GM18861 (cell line): ENCODE measurements around the gene KRTAP10-4.

ENCODE experiments used
- ATAC-seq: cut with Tn5 transposase; IDR thresholded peaks from one replicate; pipeline ENCODE4 v1.9.1; 2021; ENCODE audit not compliant: unreplicated experiment

The KRTAP10-4 gene

GRCh38 chr21:44615466-44615865, 41.9 kb downstream of the KRTAP10-4 start:
- ATAC-seq = no peak

GRCh38 chr21:44615911-44616590, 42.5 kb downstream of the KRTAP10-4 start:
- no peak for ATAC-seq

DNA sequence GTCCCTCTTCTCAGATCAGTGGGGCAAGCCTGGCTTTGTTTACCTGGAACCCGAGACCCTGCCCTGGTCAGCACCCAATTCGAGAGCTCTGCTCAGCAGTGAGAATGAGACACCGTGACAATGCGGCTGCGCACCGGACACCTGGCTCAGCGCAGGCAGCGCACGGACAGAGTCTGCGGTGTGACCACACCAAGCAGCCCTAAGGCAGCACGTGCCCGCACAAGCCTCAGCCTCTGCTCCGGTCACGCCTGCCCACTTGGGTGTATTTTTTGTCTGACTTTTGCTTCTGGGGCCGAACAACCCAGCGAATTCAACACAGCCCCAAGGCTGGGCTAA, 43.0 kb downstream of the KRTAP10-4 start:
- ATAC-seq = no peak

- no peak for ATAC-seq
These were observed 43.6 kb downstream of the KRTAP10-4 start for GRCh38 chr21:44617071-44617501.

DNA sequence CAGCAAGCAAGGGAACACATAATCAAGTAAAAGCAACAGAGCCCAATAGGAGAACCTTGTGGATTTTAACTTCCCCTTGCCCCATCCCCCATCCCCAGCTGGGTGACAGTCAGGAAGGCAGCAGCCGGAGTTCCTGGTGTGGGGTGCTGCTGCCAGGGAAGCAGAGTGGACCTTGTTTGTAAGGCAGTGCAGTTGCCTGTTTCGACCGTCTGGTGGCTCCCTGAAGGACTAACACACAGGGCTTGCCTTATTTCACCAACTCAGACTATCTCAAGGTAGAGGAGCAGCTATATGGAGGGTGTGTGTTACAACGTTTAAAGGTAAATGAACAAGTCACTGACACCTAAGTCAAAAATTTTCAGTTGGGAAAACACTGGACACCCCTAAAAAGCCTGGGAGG, 45.0 kb downstream of the KRTAP10-4 start:
- no peak for ATAC-seq

- ATAC-seq = no peak
These were observed 45.4 kb downstream of the KRTAP10-4 start for GRCh38 chr21:44618909-44619308.

- ATAC-seq = no peak
These were observed 46.4 kb downstream of the KRTAP10-4 start for GRCh38 chr21:44619886-44620285.

DNA sequence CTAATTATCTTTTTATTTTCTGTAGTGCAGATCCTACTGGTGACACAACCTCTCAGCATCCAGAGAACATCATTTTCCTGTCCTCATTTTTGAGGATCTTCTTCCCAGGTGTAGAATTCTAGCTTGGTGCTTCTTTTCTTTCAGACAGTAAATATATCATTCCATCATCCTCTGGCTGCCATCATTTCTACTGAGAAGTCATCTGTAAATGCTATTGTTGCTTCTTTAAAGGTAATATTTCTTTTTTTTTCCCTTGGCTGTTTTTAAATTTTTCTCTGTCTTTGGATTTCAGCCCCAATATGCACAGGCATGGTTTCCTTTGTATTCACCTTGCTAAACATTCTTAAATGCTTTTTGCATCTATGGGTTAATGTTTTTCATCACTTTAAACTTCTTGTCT, 50.0 kb downstream of the KRTAP10-4 start:
- ATAC-seq = no peak
